ENCODE data around the gene NUP85.

The NUP85 gene

GRCh38 chr17:75205037-75205792 is at the start of gene NUP85:
NUP85 (plus strand) TSS chr17:75205679; CDS start chr17:75205762, 83 bp downstream.
- ATAC-seq: peak; percentile 89

More at GRCh38 chr17:75205037-75205792, at the start of gene NUP85:
- TF ChIP-seq ZFP3 (CRISPR knock-in tag; IDR thresholded peaks at IDR 0.05) (no peak), PPARA (CRISPR knock-in tag; IDR thresholded peaks at IDR 0.05; ENCODE audit: borderline replicate concordance) (no peak), ESRRG (CRISPR knock-in tag; IDR thresholded peaks at IDR 0.05) (no peak), CSRNP3 (CRISPR knock-in tag; IDR thresholded peaks at IDR 0.05) (no peak), ZNF70 (CRISPR knock-in tag; IDR thresholded peaks at IDR 0.05) (0 out of 2 replicates have a peak, but pooled peaks have one; percentile 9), ZNF8 (CRISPR knock-in tag; IDR thresholded peaks at IDR 0.05) (no peak), TSHZ2 (CRISPR knock-in tag; IDR thresholded peaks at IDR 0.05) (0 out of 2 replicates have a peak, but pooled peaks have one; percentile 49), TCF4 (CRISPR knock-in tag; IDR thresholded peaks at IDR 0.05; ENCODE audit: borderline replicate concordance) (no peak), ZNF565 (CRISPR knock-in tag; conservative IDR thresholded peaks at IDR 0.05; ENCODE audit: low read depth) (no peak), TOX (CRISPR knock-in tag; IDR thresholded peaks at IDR 0.05; ENCODE audit: borderline replicate concordance) (no peak), ZFP30 (CRISPR knock-in tag; IDR thresholded peaks at IDR 0.05) (no peak), SNAI2 (CRISPR knock-in tag; IDR thresholded peaks at IDR 0.05) (no peak), ARNTL (CRISPR knock-in tag; IDR thresholded peaks at IDR 0.05; ENCODE audit: borderline replicate concordance, low read depth) (no peak), ZC3H10 (CRISPR knock-in tag; IDR thresholded peaks at IDR 0.05) (no peak), RARB (CRISPR knock-in tag; IDR thresholded peaks at IDR 0.05) (no peak), CREB5 (CRISPR knock-in tag; IDR thresholded peaks at IDR 0.05; ENCODE audit: low read depth) (no peak), GLIS3 (CRISPR knock-in tag; IDR thresholded peaks at IDR 0.05) (no peak), POU6F1 (CRISPR knock-in tag; IDR thresholded peaks at IDR 0.05; ENCODE audit: borderline replicate concordance, low read depth) (0 out of 2 replicates have a peak, but pooled peaks have one; percentile 26), ISL1 (CRISPR knock-in tag; IDR thresholded peaks at IDR 0.05) (no peak), OSR1 (CRISPR knock-in tag; IDR thresholded peaks at IDR 0.05) (no peak), PATZ1 (CRISPR knock-in tag; IDR thresholded peaks at IDR 0.05; ENCODE audit: borderline replicate concordance) (no peak), CSDC2 (CRISPR knock-in tag; IDR thresholded peaks at IDR 0.05) (no peak), BACH2 (CRISPR knock-in tag; IDR thresholded peaks at IDR 0.05; ENCODE audit: borderline replicate concordance) (no peak)
